Chondrocyte (in vitro differentiated cells): Measurements from ENCODE around the gene STK11. TPM values are rescaled to one million over a fixed set of nuclear protein-coding genes. Genes with fewer than 3 reads are reported as not detected.

ENCODE experiments used
- DNase-seq: peaks from one replicate; pipeline ENCODE4 v3.0.0; 2021; ENCODE audit warnings: mixed read lengths, low spot score
- H3K27ac Mint-ChIP-seq: one replicate; pipeline ENCODE4 v1.8.0; 2021; ENCODE audit warnings: mild to moderate bottlenecking, moderate library complexity, mixed read lengths; ENCODE audit not compliant: unreplicated experiment
- H3K27me3 Mint-ChIP-seq: 2 replicates; pipeline ENCODE4 v1.8.0; 2021; ENCODE audit warnings: low read depth, mixed read lengths
- H3K36me3 Mint-ChIP-seq: 2 replicates; pipeline ENCODE4 v1.8.0; 2021; ENCODE audit warnings: low read depth, mixed read lengths
- H3K4me1 Mint-ChIP-seq: 2 replicates; pipeline ENCODE4 v1.8.0; 2021; ENCODE audit warnings: low read depth, mild to moderate bottlenecking, mixed read lengths
- H3K4me3 Mint-ChIP-seq: one replicate; pipeline ENCODE4 v1.8.0; 2021; ENCODE audit warnings: mild to moderate bottlenecking, moderate library complexity, mixed read lengths; ENCODE audit not compliant: unreplicated experiment
- H3K9me3 Mint-ChIP-seq: 2 replicates; pipeline ENCODE4 v1.8.0; 2021; ENCODE audit warnings: low read depth, mixed read lengths
- total RNA-seq: library from RNA; stranded (reverse); gene quantifications from 3 replicates; pipeline ENCODE4 v1.2.1, GENCODE V29; 2021
- TF ChIP-seq, protein P1 (sequence below): fragments of 200-600 bp; sonication (generic); IDR thresholded peaks from 2 replicates; pipeline ENCODE4 v1.5.0; 2021; ENCODE audit warnings: antibody characterized with exemption, mild to moderate bottlenecking, moderate library complexity

The STK11 gene
- total RNA-seq, 1 donor from 2014 or later: 42.3 TPM

- Mint-ChIP-seq H3K9me3 (no peaks in the 10 kb centered on the region), H3K27ac (peak overlapping the region; percentile 92), H3K4me3 (peak overlapping the region; percentile 90), H3K36me3 (peaks cover 23% of the 10 kb centered on the region), H3K27me3 (no peaks in the 10 kb centered on the region), H3K4me1 (peaks cover 36% of the 10 kb centered on the region)
- DNase-seq: no peak
- TF ChIP-seq, protein P1, sequence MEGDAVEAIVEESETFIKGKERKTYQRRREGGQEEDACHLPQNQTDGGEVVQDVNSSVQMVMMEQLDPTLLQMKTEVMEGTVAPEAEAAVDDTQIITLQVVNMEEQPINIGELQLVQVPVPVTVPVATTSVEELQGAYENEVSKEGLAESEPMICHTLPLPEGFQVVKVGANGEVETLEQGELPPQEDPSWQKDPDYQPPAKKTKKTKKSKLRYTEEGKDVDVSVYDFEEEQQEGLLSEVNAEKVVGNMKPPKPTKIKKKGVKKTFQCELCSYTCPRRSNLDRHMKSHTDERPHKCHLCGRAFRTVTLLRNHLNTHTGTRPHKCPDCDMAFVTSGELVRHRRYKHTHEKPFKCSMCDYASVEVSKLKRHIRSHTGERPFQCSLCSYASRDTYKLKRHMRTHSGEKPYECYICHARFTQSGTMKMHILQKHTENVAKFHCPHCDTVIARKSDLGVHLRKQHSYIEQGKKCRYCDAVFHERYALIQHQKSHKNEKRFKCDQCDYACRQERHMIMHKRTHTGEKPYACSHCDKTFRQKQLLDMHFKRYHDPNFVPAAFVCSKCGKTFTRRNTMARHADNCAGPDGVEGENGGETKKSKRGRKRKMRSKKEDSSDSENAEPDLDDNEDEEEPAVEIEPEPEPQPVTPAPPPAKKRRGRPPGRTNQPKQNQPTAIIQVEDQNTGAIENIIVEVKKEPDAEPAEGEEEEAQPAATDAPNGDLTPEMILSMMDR: no peak
These were observed 46.7 kb downstream of the STK11 start for GRCh38 chr19:1252221-1252820.

GRCh38 chr19:1252821-1253513, 47.4 kb downstream of the STK11 start:
- no peak for DNase-seq

GRCh38 chr19:1253514-1254080, 48.0 kb downstream of the STK11 start:
- H3K27me3 Mint-ChIP-seq: no peaks in the 10 kb centered on the region
- no peak for DNase-seq

More at GRCh38 chr19:1252821-1253513, 47.4 kb downstream of the STK11 start:
- Mint-ChIP-seq H3K9me3 (no peaks in the 10 kb centered on the region), H3K36me3 (peaks cover 28% of the 10 kb centered on the region), H3K27ac (peak overlapping the region; percentile 89), H3K4me1 (peaks cover 43% of the 10 kb centered on the region), H3K4me3 (peak overlapping the region; percentile 90), H3K27me3 (no peaks in the 10 kb centered on the region)
- TF ChIP-seq, protein P1: peak; percentile 54

DNA sequence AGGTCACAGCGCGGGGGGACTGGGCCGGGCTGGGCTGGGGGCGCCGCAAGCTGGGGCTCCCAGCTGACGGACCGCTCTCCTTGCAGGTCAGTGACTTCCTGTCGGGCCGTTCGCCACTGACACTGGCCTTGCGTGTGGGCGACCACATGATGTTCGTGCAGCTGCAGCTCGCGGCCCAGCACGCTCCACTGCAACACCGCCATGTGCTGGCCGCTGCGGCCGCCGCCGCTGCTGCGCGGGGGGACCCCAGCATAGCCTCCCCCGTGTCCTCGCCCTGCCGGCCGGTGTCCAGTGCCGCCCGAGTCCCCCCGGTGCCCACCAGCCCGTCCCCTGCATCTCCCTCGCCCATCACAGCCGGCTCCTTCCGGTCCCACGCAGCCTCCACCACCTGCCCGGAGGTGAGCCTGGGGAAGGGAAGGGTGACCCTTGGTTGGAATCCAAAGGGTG, 48.5 kb downstream of the STK11 start:
- DNase-seq: no peak
- TF ChIP-seq, protein P1: no peak
- peaks cover 54% of the 10 kb centered on the region for H3K4me1 Mint-ChIP-seq
- H3K27ac Mint-ChIP-seq: no peak overlapping the region
- H3K9me3 Mint-ChIP-seq: no peaks in the 10 kb centered on the region
- H3K27me3 Mint-ChIP-seq: no peaks in the 10 kb centered on the region
- H3K36me3 Mint-ChIP-seq: peaks cover 28% of the 10 kb centered on the region
- no peak overlapping the region for H3K4me3 Mint-ChIP-seq

More at GRCh38 chr19:1253514-1254080, 48.0 kb downstream of the STK11 start:
- H3K27ac Mint-ChIP-seq: peak overlapping the region; percentile 89
- H3K4me1 Mint-ChIP-seq: peaks cover 49% of the 10 kb centered on the region
- H3K36me3 Mint-ChIP-seq: peaks cover 28% of the 10 kb centered on the region
- H3K9me3 Mint-ChIP-seq: no peaks in the 10 kb centered on the region
- TF ChIP-seq, protein P1: no peak
- peak overlapping the region; percentile 66 for H3K4me3 Mint-ChIP-seq

DNA sequence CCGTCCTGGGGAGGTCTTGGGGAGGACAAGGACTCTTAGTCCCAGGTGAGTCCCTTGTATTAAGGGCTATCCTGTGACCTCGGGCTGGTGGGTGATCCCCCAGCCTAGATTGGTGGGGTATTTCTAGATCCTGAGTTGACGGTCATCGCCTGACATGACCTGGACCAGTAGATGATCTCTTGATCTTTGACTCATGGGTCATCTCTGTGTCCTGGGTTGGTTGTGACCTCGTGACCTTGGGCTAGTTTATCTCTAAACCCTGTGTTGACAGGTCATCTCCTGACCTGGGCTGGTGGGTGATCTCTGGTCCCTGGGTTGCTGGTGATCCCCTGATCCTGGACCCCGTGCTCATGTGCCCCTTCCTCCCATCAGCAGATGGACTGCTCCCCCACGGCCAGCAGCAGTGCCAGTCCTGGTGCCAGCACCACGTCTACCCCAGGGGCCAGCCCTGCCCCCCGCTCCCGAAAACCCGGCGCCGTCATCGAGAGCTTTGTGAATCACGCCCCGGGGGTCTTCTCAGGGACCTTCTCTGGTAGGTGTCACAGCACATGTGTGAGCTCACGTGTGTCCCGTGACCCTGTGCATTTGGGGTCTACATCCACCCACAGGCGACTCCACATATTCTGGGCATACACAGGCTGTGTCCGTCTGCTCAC, 49.1 kb downstream of the STK11 start:
- Mint-ChIP-seq H3K9me3 (no peaks in the 10 kb centered on the region), H3K27me3 (no peaks in the 10 kb centered on the region), H3K4me3 (no peak overlapping the region), H3K36me3 (peaks cover 28% of the 10 kb centered on the region), H3K27ac (peak overlapping the region; percentile 66), H3K4me1 (peaks cover 60% of the 10 kb centered on the region)
- DNase-seq: no peak
- TF ChIP-seq, protein P1: no peak
